ENCODE measurements around the gene OXCT2.

The OXCT2 gene

GRCh38 chr1:39753132-39754025 is 17.8 kb downstream of the OXCT2 start:
- Histone ChIP-seq H3K9me2 (replicated peaks; ENCODE audit: insufficient read depth, low read length) (no peaks in the 10 kb centered on the region), H3K9me3 (replicated peaks; ENCODE audit: insufficient read depth, low read length) (no peaks in the 10 kb centered on the region), H3K9ac (ENCODE audit: low read length) (no peak overlapping the region), H2AFZ (ENCODE audit: low read length) (no peak overlapping the region), H3K27me3 (replicated peaks; ENCODE audit: insufficient read depth, low read length) (no peaks in the 10 kb centered on the region), H3F3A (ENCODE audit: insufficient read depth, low read length) (no peaks in the 10 kb centered on the region), H3K36me3 (replicated peaks; ENCODE audit: insufficient read depth, low read length) (peaks cover 14% of the 10 kb centered on the region), H3K4me3 (ENCODE audit: low read length) (no peak overlapping the region), H4K20me1 (ENCODE audit: insufficient read depth, low read length) (no peaks in the 10 kb centered on the region), H3K79me2 (ENCODE audit: low read length) (0 out of 2 replicates have a peak, but pooled peaks cover 7% of the 10 kb centered on the region), H3K4me1 (ENCODE audit: low read length) (no peaks in the 10 kb centered on the region), H3K4me2 (ENCODE audit: low read depth, low read length) (no peak overlapping the region), H3K27ac (ENCODE audit: low read length) (no peak overlapping the region)
- no peak for TF ChIP-seq EZH2phosphoT487 (IDR thresholded peaks at IDR 0.05; ENCODE audit: low read length)
- no peak for TF ChIP-seq EZH2 (optimal IDR thresholded peaks at IDR 0.05; ENCODE audit: low read depth, low read length)
- TF ChIP-seq, protein P1, sequence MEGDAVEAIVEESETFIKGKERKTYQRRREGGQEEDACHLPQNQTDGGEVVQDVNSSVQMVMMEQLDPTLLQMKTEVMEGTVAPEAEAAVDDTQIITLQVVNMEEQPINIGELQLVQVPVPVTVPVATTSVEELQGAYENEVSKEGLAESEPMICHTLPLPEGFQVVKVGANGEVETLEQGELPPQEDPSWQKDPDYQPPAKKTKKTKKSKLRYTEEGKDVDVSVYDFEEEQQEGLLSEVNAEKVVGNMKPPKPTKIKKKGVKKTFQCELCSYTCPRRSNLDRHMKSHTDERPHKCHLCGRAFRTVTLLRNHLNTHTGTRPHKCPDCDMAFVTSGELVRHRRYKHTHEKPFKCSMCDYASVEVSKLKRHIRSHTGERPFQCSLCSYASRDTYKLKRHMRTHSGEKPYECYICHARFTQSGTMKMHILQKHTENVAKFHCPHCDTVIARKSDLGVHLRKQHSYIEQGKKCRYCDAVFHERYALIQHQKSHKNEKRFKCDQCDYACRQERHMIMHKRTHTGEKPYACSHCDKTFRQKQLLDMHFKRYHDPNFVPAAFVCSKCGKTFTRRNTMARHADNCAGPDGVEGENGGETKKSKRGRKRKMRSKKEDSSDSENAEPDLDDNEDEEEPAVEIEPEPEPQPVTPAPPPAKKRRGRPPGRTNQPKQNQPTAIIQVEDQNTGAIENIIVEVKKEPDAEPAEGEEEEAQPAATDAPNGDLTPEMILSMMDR (IDR thresholded peaks at IDR 0.05; ENCODE audit: low read length): no peak
- DNase-seq: no peak

GRCh38 chr1:39752703-39753102 is 18.4 kb downstream of the OXCT2 start:
- Histone ChIP-seq H3K27ac (ENCODE audit: low read length) (no peak overlapping the region), H3K9me2 (replicated peaks; ENCODE audit: insufficient read depth, low read length) (no peaks in the 10 kb centered on the region), H3K27me3 (replicated peaks; ENCODE audit: insufficient read depth, low read length) (no peaks in the 10 kb centered on the region), H4K20me1 (ENCODE audit: insufficient read depth, low read length) (no peaks in the 10 kb centered on the region), H3K4me3 (ENCODE audit: low read length) (no peak overlapping the region), H3K4me1 (ENCODE audit: low read length) (no peaks in the 10 kb centered on the region), H3K9ac (ENCODE audit: low read length) (no peak overlapping the region), H3K79me2 (ENCODE audit: low read length) (0 out of 2 replicates have a peak, but pooled peaks cover 7% of the 10 kb centered on the region), H3K36me3 (replicated peaks; ENCODE audit: insufficient read depth, low read length) (peaks cover 14% of the 10 kb centered on the region), H2AFZ (ENCODE audit: low read length) (no peak overlapping the region), H3F3A (ENCODE audit: insufficient read depth, low read length) (no peaks in the 10 kb centered on the region), H3K4me2 (ENCODE audit: low read depth, low read length) (no peak overlapping the region), H3K9me3 (replicated peaks; ENCODE audit: insufficient read depth, low read length) (no peaks in the 10 kb centered on the region)
- no peak for TF ChIP-seq EZH2phosphoT487 (IDR thresholded peaks at IDR 0.05; ENCODE audit: low read length)
- TF ChIP-seq, protein P1 (IDR thresholded peaks at IDR 0.05; ENCODE audit: low read length): no peak
- TF ChIP-seq EZH2 (optimal IDR thresholded peaks at IDR 0.05; ENCODE audit: low read depth, low read length): no peak
- no peak for DNase-seq

DNA sequence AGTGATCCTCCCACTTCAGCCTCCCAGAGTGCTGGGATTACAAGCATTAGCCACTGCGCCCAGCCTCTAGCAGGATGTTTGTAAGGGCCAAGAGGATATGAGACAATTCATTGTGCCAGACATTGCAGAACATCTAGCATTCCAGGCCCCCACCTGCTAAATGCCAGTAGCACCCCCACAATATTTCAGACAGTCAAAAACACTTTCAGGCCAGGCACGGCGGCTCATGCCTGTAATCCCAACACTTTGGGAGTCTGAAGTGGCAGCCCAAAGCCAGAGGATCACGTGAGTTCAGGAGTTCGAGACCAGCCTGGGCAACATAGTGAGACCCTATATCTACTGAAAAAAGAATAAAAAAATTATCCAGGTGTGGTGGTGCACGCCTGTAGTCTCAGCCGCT is 19.6 kb downstream of the OXCT2 start:
- Histone ChIP-seq H3K4me2 (ENCODE audit: low read depth, low read length) (no peak overlapping the region), H3K79me2 (ENCODE audit: low read length) (peaks cover 13% of the 10 kb centered on the region; the same call in 1 of the 2 replicates), H3K9me2 (replicated peaks; ENCODE audit: insufficient read depth, low read length) (no peaks in the 10 kb centered on the region), H3F3A (ENCODE audit: insufficient read depth, low read length) (no peaks in the 10 kb centered on the region), H3K4me3 (ENCODE audit: low read length) (no peak overlapping the region), H3K9ac (ENCODE audit: low read length) (no peak overlapping the region), H3K9me3 (replicated peaks; ENCODE audit: insufficient read depth, low read length) (no peaks in the 10 kb centered on the region), H3K27ac (ENCODE audit: low read length) (no peak overlapping the region), H2AFZ (ENCODE audit: low read length) (no peak overlapping the region), H3K4me1 (ENCODE audit: low read length) (no peaks in the 10 kb centered on the region), H3K36me3 (replicated peaks; ENCODE audit: insufficient read depth, low read length) (peaks cover 14% of the 10 kb centered on the region), H4K20me1 (ENCODE audit: insufficient read depth, low read length) (no peaks in the 10 kb centered on the region), H3K27me3 (replicated peaks; ENCODE audit: insufficient read depth, low read length) (no peaks in the 10 kb centered on the region)
- no peak for DNase-seq
- no peak for TF ChIP-seq EZH2 (optimal IDR thresholded peaks at IDR 0.05; ENCODE audit: low read depth, low read length)
- TF ChIP-seq, protein P1 (IDR thresholded peaks at IDR 0.05; ENCODE audit: low read length): no peak
- no peak for TF ChIP-seq EZH2phosphoT487 (IDR thresholded peaks at IDR 0.05; ENCODE audit: low read length)
